K562 (cell line): Measurements from ENCODE around the gene BEST2. TPM values are rescaled to one million over a fixed set of nuclear protein-coding genes. Genes with fewer than 3 reads are reported as not detected.

Experiments
- ESRRA ChIP-seq: fragments of 450-650 bp; IDR thresholded peaks from 2 replicates; pipeline ENCODE4 v1.6.1; 2014; ENCODE audit warnings: low read depth, mild to moderate bottlenecking, moderate library complexity, borderline replicate concordance
- MYC ChIP-seq, 2 experiments: fragments of 250-450 bp in 1 of 2; sonication (Bioruptor Pico) in 1 of 2; IDR thresholded peaks; 2 replicates each; pipeline versions ENCODE4 v1.5.1 to v1.6.1; 2012 to 2021; ENCODE audit warnings: low read depth in 2 of 2, borderline replicate concordance in 1 of 2, improper control_type of control experiment in 1 of 2, low read length in 1 of 2, mild to moderate bottlenecking in 1 of 2, moderate library complexity in 1 of 2
- NFE2L1 ChIP-seq: fragments of 450-650 bp; IDR thresholded peaks from 2 replicates; pipeline ENCODE4 v1.6.1; 2016; ENCODE audit warnings: missing genetic modification characterization, low read depth, mild to moderate bottlenecking, missing compliant biosample characterization, moderate library complexity, borderline replicate concordance
- PHF20 ChIP-seq: fragments of 450-650 bp; IDR thresholded peaks from 2 replicates; pipeline ENCODE4 v1.6.1; 2018; ENCODE audit not compliant: partially characterized antibody
- RHOXF2B ChIP-seq: fragments of 250-450 bp; sonication (Bioruptor Pico); conservative IDR thresholded peaks from 2 replicates; pipeline ENCODE4 v1.5.1; 2021
- TEAD4 ChIP-seq, 2 experiments: sonication (generic) in 1 of 2; formaldehyde crosslinking in 1 of 2; IDR thresholded peaks; 2 replicates each; pipeline versions ENCODE4 v1.6.1 to v1.8.0; 2012 to 2022; ENCODE audit warnings: borderline replicate concordance in 1 of 2, inconsistent platforms in 1 of 2, low read length in 1 of 2, mild to moderate bottlenecking in 1 of 2, missing genetic modification reagents in 1 of 2
- TRIM28 ChIP-seq: fragments of 450-650 bp; IDR thresholded peaks from 2 replicates; pipeline ENCODE4 v1.6.1; 2017
- ZNF165 ChIP-seq: fragments of 250-450 bp; sonication (Bioruptor Pico); IDR thresholded peaks from 2 replicates; pipeline ENCODE4 v1.4.0; 2020; ENCODE audit warnings: borderline replicate concordance
- ZNF444 ChIP-seq: fragments of 250-450 bp; sonication (Bioruptor Pico); IDR thresholded peaks from 2 replicates; pipeline ENCODE4 v1.4.0; 2020; ENCODE audit warnings: mild to moderate bottlenecking, moderate library complexity
- ZNF766 ChIP-seq: fragments of 200-800 bp; sonication (Bioruptor generic); conservative IDR thresholded peaks from 2 replicates; pipeline ENCODE4 v1.6.1; 2016; ENCODE audit warnings: missing genetic modification characterization, missing compliant biosample characterization
- polyA plus RNA-seq, 8 experiments: library from polyadenylated mRNA; depleted of rRNA in 4 of 8; stranded (reverse) in 5 of 8; unstranded in 3 of 8; fragments of >200 nt; fragmentation: Nextera tagmentation in 2 of 8; fragmentation: Illumina TruSeq in 1 of 8; extraction: Ambion mirVana in 2 of 8; extraction: Trizol in 1 of 8; gene quantifications; 2 replicates each; pipeline versions ENCODE4 v1.2.1 to v1.2.3, GENCODE V29; 2011 to 2014; ENCODE audit warnings: inconsistent platforms in 1 of 8, missing spikeins in 1 of 8
- total RNA-seq, 7 experiments: library from RNA; depleted of rRNA in 6 of 7; stranded (reverse); fragments of >200 nt in 6 of 7; fragmentation: Illumina TruSeq in 2 of 7; extraction: Trizol in 2 of 7; gene quantifications; 2 replicates each; pipeline versions ENCODE4 v1.2.1 to v1.2.3, GENCODE V29; 2011 to 2021; ENCODE audit warnings: low replicate concordance in 1 of 7
- TF ChIP-seq, protein P1 (sequence below): fragments of 200-800 bp; sonication (Bioruptor generic); IDR thresholded peaks from 2 replicates; pipeline ENCODE4 v1.6.1; 2016; ENCODE audit warnings: missing genetic modification characterization, missing compliant biosample characterization
- TF ChIP-seq, protein P2 (sequence below): fragments of 250-450 bp; sonication (Bioruptor Pico); IDR thresholded peaks from 2 replicates; pipeline ENCODE4 v1.9.0; 2021; ENCODE audit warnings: mild to moderate bottlenecking
- TF ChIP-seq, protein P3 (sequence below): fragments of 250-450 bp; sonication (Bioruptor Pico); IDR thresholded peaks from 2 replicates; pipeline ENCODE4 v1.5.0; 2021; ENCODE audit warnings: mild to moderate bottlenecking, borderline replicate concordance
- TF ChIP-seq, protein P4 (sequence below): fragments of 450-650 bp; IDR thresholded peaks from 2 replicates; pipeline ENCODE4 v1.6.1; 2018; ENCODE audit not compliant: partially characterized antibody

The BEST2 gene
- total and polyA plus RNA-seq, 9 of the 15 experiments (the other 6 are each of a cell fraction or from before 2014, with no cell fraction given), result not detected

DNA sequence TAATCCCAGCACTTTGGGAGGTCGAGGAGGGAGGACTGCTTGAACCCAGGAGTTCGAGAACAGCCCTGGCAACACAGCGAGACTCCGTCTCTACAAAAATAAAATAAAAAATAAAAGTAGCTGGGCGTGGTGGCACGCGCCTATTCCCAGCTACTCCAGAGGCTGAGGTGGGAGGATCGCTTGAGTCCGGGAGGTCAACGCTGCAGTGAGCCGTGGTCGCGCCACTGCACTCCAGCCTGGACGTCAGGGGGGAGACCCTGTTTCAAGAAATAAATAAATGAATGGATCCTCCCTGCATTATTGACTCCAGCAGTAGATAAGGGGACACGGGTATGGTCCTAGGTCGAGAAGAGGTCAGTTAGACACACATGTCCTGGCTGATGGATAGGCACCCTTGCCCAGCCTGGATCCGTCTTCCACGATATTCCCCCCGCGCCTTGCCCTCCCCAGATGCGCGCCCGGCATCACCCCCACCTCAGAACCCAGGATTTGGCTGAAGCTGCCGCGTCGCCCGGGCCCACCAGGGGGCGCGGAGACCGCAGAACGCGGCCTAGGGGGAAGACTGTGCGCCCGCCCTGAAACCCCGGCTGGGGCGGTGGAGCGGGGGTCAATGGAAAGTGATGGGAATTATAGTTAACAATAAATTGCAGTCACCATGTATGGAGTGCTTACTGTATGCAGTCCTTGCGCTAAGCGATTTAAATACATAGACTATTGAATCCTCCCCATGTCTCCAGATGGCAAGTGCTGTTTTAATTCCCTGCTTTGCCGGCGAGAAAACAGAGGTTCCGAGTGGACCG is 25.8 kb downstream of the BEST2 start (continued):
- peak; percentile 14 for TF ChIP-seq PHF20
- TF ChIP-seq RHOXF2B (CRISPR knock-in tag), result no peak
- TF ChIP-seq, protein P1, sequence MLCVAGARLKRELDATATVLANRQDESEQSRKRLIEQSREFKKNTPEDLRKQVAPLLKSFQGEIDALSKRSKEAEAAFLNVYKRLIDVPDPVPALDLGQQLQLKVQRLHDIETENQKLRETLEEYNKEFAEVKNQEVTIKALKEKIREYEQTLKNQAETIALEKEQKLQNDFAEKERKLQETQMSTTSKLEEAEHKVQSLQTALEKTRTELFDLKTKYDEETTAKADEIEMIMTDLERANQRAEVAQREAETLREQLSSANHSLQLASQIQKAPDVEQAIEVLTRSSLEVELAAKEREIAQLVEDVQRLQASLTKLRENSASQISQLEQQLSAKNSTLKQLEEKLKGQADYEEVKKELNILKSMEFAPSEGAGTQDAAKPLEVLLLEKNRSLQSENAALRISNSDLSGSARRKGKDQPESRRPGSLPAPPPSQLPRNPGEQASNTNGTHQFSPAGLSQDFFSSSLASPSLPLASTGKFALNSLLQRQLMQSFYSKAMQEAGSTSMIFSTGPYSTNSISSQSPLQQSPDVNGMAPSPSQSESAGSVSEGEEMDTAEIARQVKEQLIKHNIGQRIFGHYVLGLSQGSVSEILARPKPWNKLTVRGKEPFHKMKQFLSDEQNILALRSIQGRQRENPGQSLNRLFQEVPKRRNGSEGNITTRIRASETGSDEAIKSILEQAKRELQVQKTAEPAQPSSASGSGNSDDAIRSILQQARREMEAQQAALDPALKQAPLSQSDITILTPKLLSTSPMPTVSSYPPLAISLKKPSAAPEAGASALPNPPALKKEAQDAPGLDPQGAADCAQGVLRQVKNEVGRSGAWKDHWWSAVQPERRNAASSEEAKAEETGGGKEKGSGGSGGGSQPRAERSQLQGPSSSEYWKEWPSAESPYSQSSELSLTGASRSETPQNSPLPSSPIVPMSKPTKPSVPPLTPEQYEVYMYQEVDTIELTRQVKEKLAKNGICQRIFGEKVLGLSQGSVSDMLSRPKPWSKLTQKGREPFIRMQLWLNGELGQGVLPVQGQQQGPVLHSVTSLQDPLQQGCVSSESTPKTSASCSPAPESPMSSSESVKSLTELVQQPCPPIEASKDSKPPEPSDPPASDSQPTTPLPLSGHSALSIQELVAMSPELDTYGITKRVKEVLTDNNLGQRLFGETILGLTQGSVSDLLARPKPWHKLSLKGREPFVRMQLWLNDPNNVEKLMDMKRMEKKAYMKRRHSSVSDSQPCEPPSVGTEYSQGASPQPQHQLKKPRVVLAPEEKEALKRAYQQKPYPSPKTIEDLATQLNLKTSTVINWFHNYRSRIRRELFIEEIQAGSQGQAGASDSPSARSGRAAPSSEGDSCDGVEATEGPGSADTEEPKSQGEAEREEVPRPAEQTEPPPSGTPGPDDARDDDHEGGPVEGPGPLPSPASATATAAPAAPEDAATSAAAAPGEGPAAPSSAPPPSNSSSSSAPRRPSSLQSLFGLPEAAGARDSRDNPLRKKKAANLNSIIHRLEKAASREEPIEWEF (CRISPR knock-in tag), result no peak
- TF ChIP-seq TRIM28, result no peak
- no peak for TF ChIP-seq NFE2L1 (tag)
- TF ChIP-seq, protein P2, sequence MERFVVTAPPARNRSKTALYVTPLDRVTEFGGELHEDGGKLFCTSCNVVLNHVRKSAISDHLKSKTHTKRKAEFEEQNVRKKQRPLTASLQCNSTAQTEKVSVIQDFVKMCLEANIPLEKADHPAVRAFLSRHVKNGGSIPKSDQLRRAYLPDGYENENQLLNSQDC (CRISPR knock-in tag), result no peak
- TF ChIP-seq, protein P3, sequence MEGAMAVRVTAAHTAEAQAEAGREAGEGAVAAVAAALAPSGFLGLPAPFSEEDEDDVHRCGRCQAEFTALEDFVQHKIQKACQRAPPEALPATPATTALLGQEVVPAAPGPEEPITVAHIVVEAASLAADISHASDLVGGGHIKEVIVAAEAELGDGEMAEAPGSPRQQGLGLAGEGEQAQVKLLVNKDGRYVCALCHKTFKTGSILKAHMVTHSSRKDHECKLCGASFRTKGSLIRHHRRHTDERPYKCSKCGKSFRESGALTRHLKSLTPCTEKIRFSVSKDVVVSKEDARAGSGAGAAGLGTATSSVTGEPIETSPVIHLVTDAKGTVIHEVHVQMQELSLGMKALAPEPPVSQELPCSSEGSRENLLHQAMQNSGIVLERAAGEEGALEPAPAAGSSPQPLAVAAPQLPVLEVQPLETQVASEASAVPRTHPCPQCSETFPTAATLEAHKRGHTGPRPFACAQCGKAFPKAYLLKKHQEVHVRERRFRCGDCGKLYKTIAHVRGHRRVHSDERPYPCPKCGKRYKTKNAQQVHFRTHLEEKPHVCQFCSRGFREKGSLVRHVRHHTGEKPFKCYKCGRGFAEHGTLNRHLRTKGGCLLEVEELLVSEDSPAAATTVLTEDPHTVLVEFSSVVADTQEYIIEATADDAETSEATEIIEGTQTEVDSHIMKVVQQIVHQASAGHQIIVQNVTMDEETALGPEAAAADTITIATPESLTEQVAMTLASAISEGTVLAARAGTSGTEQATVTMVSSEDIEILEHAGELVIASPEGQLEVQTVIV, result no peak
- peak; percentile 43; the same call in 1 of the 2 replicates for TF ChIP-seq MYC (IDR thresholded peaks at IDR 0.05; ENCODE audit: low read depth, low read length)
- no peak for TF ChIP-seq MYC (CRISPR knock-in tag; IDR thresholded peaks at IDR 0.05; ENCODE audit: borderline replicate concordance, low read depth)
- TF ChIP-seq ZNF766, result no peak
- no peak for TF ChIP-seq ZNF444 (CRISPR knock-in tag)
- TF ChIP-seq ESRRA, result peak; percentile 80; the same call in 1 of the 2 replicates
- no peak for TF ChIP-seq ZNF165 (CRISPR knock-in tag)
- no peak for TF ChIP-seq TEAD4 (IDR thresholded peaks at IDR 0.05; ENCODE audit: low read length)
- no peak for TF ChIP-seq TEAD4 (CRISPR knock-in tag; IDR thresholded peaks at IDR 0.05; ENCODE audit: borderline replicate concordance)
- TF ChIP-seq, protein P4, sequence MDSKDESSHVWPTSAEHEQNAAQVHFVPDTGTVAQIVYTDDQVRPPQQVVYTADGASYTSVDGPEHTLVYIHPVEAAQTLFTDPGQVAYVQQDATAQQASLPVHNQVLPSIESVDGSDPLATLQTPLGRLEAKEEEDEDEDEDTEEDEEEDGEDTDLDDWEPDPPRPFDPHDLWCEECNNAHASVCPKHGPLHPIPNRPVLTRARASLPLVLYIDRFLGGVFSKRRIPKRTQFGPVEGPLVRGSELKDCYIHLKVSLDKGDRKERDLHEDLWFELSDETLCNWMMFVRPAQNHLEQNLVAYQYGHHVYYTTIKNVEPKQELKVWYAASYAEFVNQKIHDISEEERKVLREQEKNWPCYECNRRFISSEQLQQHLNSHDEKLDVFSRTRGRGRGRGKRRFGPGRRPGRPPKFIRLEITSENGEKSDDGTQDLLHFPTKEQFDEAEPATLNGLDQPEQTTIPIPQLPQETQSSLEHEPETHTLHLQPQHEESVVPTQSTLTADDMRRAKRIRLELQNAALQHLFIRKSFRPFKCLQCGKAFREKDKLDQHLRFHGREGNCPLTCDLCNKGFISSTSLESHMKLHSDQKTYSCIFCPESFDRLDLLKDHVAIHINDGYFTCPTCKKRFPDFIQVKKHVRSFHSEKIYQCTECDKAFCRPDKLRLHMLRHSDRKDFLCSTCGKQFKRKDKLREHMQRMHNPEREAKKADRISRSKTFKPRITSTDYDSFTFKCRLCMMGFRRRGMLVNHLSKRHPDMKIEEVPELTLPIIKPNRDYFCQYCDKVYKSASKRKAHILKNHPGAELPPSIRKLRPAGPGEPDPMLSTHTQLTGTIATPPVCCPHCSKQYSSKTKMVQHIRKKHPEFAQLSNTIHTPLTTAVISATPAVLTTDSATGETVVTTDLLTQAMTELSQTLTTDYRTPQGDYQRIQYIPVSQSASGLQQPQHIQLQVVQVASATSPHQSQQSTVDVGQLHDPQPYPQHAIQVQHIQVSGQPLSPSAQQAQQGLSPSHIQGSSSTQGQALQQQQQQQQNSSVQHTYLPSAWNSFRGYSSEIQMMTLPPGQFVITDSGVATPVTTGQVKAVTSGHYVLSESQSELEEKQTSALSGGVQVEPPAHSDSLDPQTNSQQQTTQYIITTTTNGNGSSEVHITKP, result peak; percentile 80
